Large intestine (tissue), 3 donors: ENCODE results near the gene LRRC41. TPM values are rescaled to one million over a fixed set of nuclear protein-coding genes. Genes with fewer than 3 reads are reported as not detected.

ENCODE experiments used
- DNase-seq, 2 donors: peaks; one replicate each; pipeline versions ENCODE4 v3.0.0 to v3.0.0-alpha.2; 2013
- H3K27ac ChIP-seq: one replicate; pipeline ENCODE4 v1.5.1; 2013; ENCODE audit warnings: low read length
- H3K27me3 ChIP-seq: 2 replicates; pipeline ENCODE4 v1.6.1; 2013; ENCODE audit warnings: low read length; ENCODE audit not compliant: control insufficient read depth, insufficient read depth
- H3K36me3 ChIP-seq: 2 replicates; pipeline ENCODE4 v1.6.1; 2013; ENCODE audit warnings: low read length; ENCODE audit not compliant: control insufficient read depth, insufficient read depth
- H3K4me1 ChIP-seq: one replicate; pipeline ENCODE4 v1.6.1; 2013; ENCODE audit warnings: low read length; ENCODE audit not compliant: control insufficient read depth, insufficient read depth
- H3K4me3 ChIP-seq: one replicate; pipeline ENCODE4 v1.5.1; 2013; ENCODE audit warnings: low read length
- H3K9me3 ChIP-seq: one replicate; pipeline ENCODE4 v1.6.1; 2013; ENCODE audit warnings: mild to moderate bottlenecking, low read depth, low read length, moderate library complexity; ENCODE audit not compliant: control insufficient read depth
- WGBS: methylation state at CpG from one replicate; pipeline ENCODE4 v1.1.5; 2013; ENCODE audit warnings: low lambda C conversion rate; ENCODE audit not compliant: insufficient coverage; 5-methylcytosine and 5-hydroxymethylcytosine counted together
- polyA plus RNA-seq: library from polyadenylated mRNA; unstranded; fragments of 120-200 nt; gene quantifications from one replicate; pipeline ENCODE4 v1.2.1, GENCODE V29; 2013

LRRC41 gene
- polyA plus RNA-seq, 1 donor, result 68.4 TPM

DNA sequence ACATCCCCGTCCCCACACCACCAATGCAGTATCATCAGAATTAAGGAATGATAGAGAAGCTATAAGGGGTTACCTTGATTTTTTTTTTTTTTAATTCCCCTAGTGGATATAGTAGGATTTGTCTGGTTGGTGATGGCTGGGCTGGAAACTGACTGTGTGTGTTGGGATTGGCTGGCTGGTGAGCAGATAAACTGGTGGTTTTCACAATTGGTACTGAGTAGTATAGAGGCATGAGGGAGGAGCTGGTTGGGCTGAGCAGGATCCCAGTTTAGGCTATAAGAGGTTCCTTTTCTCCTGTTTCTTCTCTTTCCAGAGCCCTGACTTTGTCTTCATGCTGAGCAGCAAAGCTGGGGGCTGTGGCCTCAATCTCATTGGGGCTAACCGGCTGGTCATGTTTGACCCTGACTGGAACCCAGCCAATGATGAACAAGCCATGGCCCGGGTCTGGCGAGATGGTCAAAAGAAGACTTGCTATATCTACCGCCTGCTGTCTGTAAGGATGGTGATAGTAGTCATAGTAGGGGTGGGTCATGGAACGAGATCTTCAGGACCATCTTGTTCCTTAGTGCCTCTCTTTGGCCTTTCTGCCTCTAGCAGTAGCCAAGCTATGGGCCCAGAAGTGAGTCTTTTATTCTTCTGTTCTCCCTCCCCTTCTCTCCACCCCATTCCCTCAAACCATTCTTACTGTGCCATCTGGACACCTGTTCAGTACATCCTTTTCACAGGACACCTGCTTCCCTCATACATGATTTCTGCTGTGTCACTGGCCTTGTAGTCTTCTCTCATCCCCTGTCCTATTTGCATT is 29.0 kb downstream of the LRRC41 start:
- Histone ChIP-seq H3K27me3 (no peaks in the 10 kb centered on the region), H3K4me3 (no peak overlapping the region), H3K27ac (no peak overlapping the region), H3K4me1 (no peaks in the 10 kb centered on the region), H3K9me3 (no peaks in the 10 kb centered on the region), H3K36me3 (peaks cover 41% of the 10 kb centered on the region)
- WGBS, result 100% methylated on average over 1 of the region's 6 CpGs
- DNase-seq, result no peak

DNA sequence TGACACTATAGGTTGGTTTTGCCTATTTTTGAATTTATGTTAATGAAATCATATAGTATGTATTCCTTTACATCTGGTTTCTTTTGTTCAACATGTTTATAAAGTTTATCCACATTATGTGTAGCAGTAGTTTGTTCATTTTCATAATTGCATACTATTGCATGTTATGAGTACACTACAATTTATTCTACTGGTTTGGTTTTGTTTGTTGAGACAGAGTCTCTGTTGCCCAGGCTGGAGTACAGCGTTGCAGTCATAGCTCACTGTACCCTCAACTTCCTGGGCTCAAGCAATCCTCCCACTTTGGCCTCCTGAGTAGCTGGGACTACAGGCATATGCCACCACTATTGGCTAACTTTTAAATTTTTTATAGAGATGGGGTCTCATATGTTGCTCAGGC is 34.8 kb downstream of the LRRC41 start:
- no peak for DNase-seq
- H3K4me1 ChIP-seq, result no peaks in the 10 kb centered on the region
- peaks cover 21% of the 10 kb centered on the region for H3K36me3 ChIP-seq
- WGBS, result no CpG with 5 or more reads among the region's 1 CpG
- H3K9me3 ChIP-seq, result no peaks in the 10 kb centered on the region
- no peak overlapping the region for H3K4me3 ChIP-seq
- H3K27me3 ChIP-seq, result no peaks in the 10 kb centered on the region
- no peak overlapping the region for H3K27ac ChIP-seq

- WGBS, result no CpG with 5 or more reads among the region's 2 CpGs
- peaks cover 31% of the 10 kb centered on the region for H3K36me3 ChIP-seq
- DNase-seq, result no peak
- no peak overlapping the region for H3K27ac ChIP-seq
- no peaks in the 10 kb centered on the region for H3K4me1 ChIP-seq
- no peaks in the 10 kb centered on the region for H3K9me3 ChIP-seq
- H3K27me3 ChIP-seq, result no peaks in the 10 kb centered on the region
- H3K4me3 ChIP-seq, result no peak overlapping the region
Observed at GRCh38 chr1:46263146-46263545, 40.3 kb downstream of the LRRC41 start.

- no peaks in the 10 kb centered on the region for H3K9me3 ChIP-seq
- 100% methylated on average over 1 of the region's 1 CpG for WGBS
- H3K36me3 ChIP-seq, result peaks cover 32% of the 10 kb centered on the region
- no peaks in the 10 kb centered on the region for H3K27me3 ChIP-seq
- no peak overlapping the region for H3K4me3 ChIP-seq
- no peak for DNase-seq
- H3K4me1 ChIP-seq, result no peaks in the 10 kb centered on the region
- H3K27ac ChIP-seq, result no peak overlapping the region
Observed at GRCh38 chr1:46262508-46262907, 40.9 kb downstream of the LRRC41 start.

- no peak for DNase-seq
- no peaks in the 10 kb centered on the region for H3K4me1 ChIP-seq
- H3K36me3 ChIP-seq, result peaks cover 19% of the 10 kb centered on the region
- H3K9me3 ChIP-seq, result no peaks in the 10 kb centered on the region
- WGBS, result 100% methylated on average over 1 of the region's 2 CpGs
- no peaks in the 10 kb centered on the region for H3K27me3 ChIP-seq
- H3K4me3 ChIP-seq, result no peak overlapping the region
- no peak overlapping the region for H3K27ac ChIP-seq
Observed at GRCh38 chr1:46256523-46256922, 46.9 kb downstream of the LRRC41 start.

- H3K9me3 ChIP-seq, result no peaks in the 10 kb centered on the region
- 100% methylated on average over 1 of the region's 5 CpGs for WGBS
Observed at GRCh38 chr1:46254668-46255067, 48.7 kb downstream of the LRRC41 start.

GRCh38 chr1:46248122-46248920 is 55.1 kb downstream of the LRRC41 start:
- H3K4me1 ChIP-seq, result peaks cover 8% of the 10 kb centered on the region
- H3K27ac ChIP-seq, result no peak overlapping the region
- H3K36me3 ChIP-seq, result peaks cover 3% of the 10 kb centered on the region
- H3K27me3 ChIP-seq, result no peaks in the 10 kb centered on the region
- DNase-seq, result peak; percentile 23 to 40
- H3K9me3 ChIP-seq, result no peaks in the 10 kb centered on the region
- H3K4me3 ChIP-seq, result peak overlapping the region; percentile 82
- WGBS, result no CpG with 5 or more reads among the region's 7 CpGs

More at GRCh38 chr1:46254668-46255067, 48.7 kb downstream of the LRRC41 start:
- no peaks in the 10 kb centered on the region for H3K4me1 ChIP-seq
- no peak for DNase-seq
- no peak overlapping the region for H3K4me3 ChIP-seq
- no peak overlapping the region for H3K27ac ChIP-seq
- H3K36me3 ChIP-seq, result peaks cover 12% of the 10 kb centered on the region
- H3K27me3 ChIP-seq, result no peaks in the 10 kb centered on the region

DNA sequence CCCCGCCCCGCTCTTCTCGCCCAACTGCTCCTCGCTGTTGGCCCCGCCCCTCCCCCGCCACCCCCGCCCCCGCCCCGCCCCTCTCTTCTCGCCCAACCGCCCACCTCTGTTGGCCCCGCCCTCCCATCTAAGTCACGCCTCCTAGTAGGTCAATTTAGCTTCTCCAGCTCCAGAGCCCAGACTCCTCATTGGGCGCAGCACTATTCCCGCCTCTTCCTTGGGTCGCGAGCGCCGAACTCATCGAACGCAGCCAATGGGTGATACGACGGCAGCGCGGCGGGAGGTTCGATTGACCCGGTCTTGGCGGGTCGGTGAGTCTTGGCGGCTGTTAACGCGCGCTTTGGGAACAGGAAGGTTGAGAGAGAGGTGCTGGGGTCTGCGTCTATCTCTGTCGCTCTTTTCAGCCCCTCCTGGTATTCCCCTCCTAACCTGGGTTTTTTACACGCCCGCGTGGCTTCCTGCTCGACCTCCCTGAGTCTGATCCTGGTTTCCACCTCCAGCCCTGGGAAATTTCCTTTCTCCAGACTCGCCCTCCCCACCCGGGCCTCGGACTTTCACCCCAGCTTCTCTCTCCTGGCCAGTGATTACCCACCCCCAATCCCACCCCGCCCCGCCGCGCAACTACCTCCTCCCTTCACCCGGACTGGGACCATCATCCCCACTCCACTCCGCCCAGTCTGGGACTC is 55.8 kb downstream of the LRRC41 start, which contains the start of gene RAD54L:
TSS of gene RAD54L (plus strand) at position 328 of the 686 bp plus-strand sequence. CDS start 643 bp downstream, outside the sequence.
- 0% methylated on average over 4 of the region's 49 CpGs for WGBS

DNA sequence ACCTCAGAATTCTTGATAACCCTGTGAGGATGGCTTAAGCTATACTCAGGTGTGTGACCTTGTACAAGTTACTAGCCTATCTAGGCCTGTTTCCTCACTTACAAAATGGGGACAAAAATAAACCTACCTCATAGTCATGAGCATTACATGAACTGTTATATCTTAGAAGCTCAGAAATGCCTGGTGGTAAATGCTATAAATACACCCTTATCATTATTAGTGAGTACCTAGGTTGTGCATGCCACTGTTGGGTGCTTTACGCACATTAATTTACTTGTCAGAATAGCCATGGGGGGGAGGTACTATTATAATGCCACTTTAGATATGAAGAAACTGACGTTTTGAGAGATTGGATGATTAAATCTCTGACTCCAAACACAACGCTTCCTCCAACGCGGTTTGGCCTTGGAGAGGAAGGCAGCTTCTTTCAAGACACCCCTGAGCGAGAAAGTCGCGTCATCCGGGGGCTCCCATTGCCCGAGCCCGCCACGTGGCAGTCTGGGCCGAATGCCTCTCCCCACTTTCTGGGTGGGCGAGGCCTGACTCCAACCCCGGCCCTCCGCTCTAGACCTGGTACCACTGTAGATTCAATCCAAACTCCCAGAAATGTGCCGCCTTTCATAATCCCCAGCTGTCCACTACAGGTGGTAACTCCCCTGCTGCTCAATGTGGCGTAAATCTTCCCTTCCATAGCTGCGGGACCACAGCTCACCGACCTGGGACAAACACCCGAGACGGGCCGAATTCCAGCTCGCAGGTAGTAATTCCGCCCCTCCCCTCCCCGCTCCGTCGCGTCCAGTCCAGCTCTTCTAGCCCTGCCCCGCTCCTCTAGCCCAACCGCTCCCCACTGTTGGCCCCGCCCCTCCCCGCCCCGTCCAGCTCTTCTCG is 56.6 kb downstream of the LRRC41 start:
- WGBS, result no CpG with 5 or more reads among the region's 35 CpGs
- Histone ChIP-seq H3K36me3 (peaks cover 3% of the 10 kb centered on the region), H3K4me1 (peaks cover 8% of the 10 kb centered on the region), H3K27ac (peak overlapping the region; percentile 77), H3K9me3 (no peaks in the 10 kb centered on the region), H3K4me3 (peak overlapping the region; percentile 66), H3K27me3 (no peaks in the 10 kb centered on the region)
- peak in 1 of 2 donors; percentile 29 for DNase-seq

More for the DNA sequence above, 55.8 kb downstream of the LRRC41 start, which contains the start of gene RAD54L:
- H3K4me3 ChIP-seq, result peak within 1 kb of the TSS; percentile 82
- peaks cover 3% of the 10 kb centered on the region for H3K36me3 ChIP-seq
- peak within 1 kb of the TSS; percentile 77 for H3K27ac ChIP-seq
- H3K9me3 ChIP-seq, result no peaks in the 10 kb centered on the region
- peaks cover 8% of the 10 kb centered on the region for H3K4me1 ChIP-seq
- DNase-seq, result peak; percentile 98
- no peaks in the 10 kb centered on the region for H3K27me3 ChIP-seq
